IMR-90 (cell line): ENCODE results near the gene CES4A. TPM values are rescaled to one million over a fixed set of nuclear protein-coding genes. Genes with fewer than 3 reads are reported as not detected.

Experiments
- ATAC-seq: fragments of 200-7000 bp; cut with Tn5 transposase; 2 replicates; pipeline ENCODE4 v1.9.1; 2020; ENCODE audit warnings: low read depth, mild to moderate bottlenecking, moderate library complexity
- BruUV-seq: library from RNA; stranded (reverse); fragments of 400-500 nt; replicated peaks from 2 replicates; lab custom pipeline; 2021; lab: Mats Ljungman, UMichigan
- CTCF ChIA-PET: fragments of 300-600 bp; formaldehyde crosslinking; extraction: SDS; loops from one replicate; lab custom pipeline; 2021; ENCODE audit warnings: antibody characterized with exemption; lab: Yijun Ruan, JAX
- POLR2A ChIA-PET: fragments of 300-600 bp; sonication (Branson Sonifier 250); formaldehyde crosslinking; loops from one replicate; lab custom pipeline; 2022; ENCODE audit warnings: antibody characterized with exemption; ENCODE audit not compliant: unreplicated experiment; lab: Charles Lee
- DNase-seq: peaks from one replicate; pipeline ENCODE4 v3.0.0; 2013
- H2AFZ ChIP-seq: replicated peaks from 2 replicates; pipeline ENCODE3; 2013; ENCODE audit warnings: low read length, mild to moderate bottlenecking; ENCODE audit not compliant: poor library complexity
- H2AK5ac ChIP-seq: 2 replicates; pipeline ENCODE4 v1.6.1; 2013; ENCODE audit warnings: low read depth, low read length, inconsistent platforms
- H2AK9ac ChIP-seq: replicated peaks from 2 replicates; pipeline ENCODE3; 2013; ENCODE audit warnings: mild to moderate bottlenecking, low read depth, low read length, moderate library complexity; ENCODE audit not compliant: poor library complexity
- H2BK120ac ChIP-seq: 2 replicates; pipeline ENCODE4 v1.6.1; 2013; ENCODE audit warnings: low read depth, low read length, inconsistent platforms
- H2BK15ac ChIP-seq: 3 replicates; pipeline ENCODE4 v1.6.1; 2013; ENCODE audit warnings: low read depth, low read length, inconsistent platforms
- H2BK20ac ChIP-seq: 2 replicates; pipeline ENCODE4 v1.6.1; 2013; ENCODE audit warnings: low read depth, mild to moderate bottlenecking, inconsistent platforms, low read length, moderate library complexity
- H2BK5ac ChIP-seq: 2 replicates; pipeline ENCODE4 v1.6.1; 2013; ENCODE audit warnings: mild to moderate bottlenecking, low read depth, low read length, inconsistent platforms; ENCODE audit not compliant: poor library complexity, severe bottlenecking
- H3K14ac ChIP-seq: replicated peaks from 2 replicates; pipeline ENCODE4 v1.6.1; 2013; ENCODE audit warnings: low read depth, low read length, inconsistent platforms
- H3K18ac ChIP-seq: 2 replicates; pipeline ENCODE4 v1.6.1; 2013; ENCODE audit warnings: low read depth, low read length, control low read depth
- H3K23ac ChIP-seq: 2 replicates; pipeline ENCODE4 v1.6.1; 2013; ENCODE audit warnings: low read depth, low read length, inconsistent platforms
- H3K27ac ChIP-seq: 2 replicates; pipeline ENCODE4 v1.5.1; 2013; ENCODE audit warnings: mild to moderate bottlenecking, control low read depth, low read length; ENCODE audit not compliant: insufficient read depth
- H3K27me3 ChIP-seq: 2 replicates; pipeline ENCODE4 v1.6.1; 2013; ENCODE audit warnings: low read length; ENCODE audit not compliant: control insufficient read depth, insufficient read depth
- H3K36me3 ChIP-seq: 2 replicates; pipeline ENCODE4 v1.6.1; 2013; ENCODE audit warnings: low read length, mixed read lengths; ENCODE audit not compliant: control insufficient read depth, insufficient read depth
- H3K4ac ChIP-seq: 2 replicates; pipeline ENCODE4 v1.6.1; 2013; ENCODE audit warnings: low read depth, low read length, inconsistent platforms
- H3K4me1 ChIP-seq: 2 replicates; pipeline ENCODE4 v1.6.1; 2013; ENCODE audit warnings: low read length, mixed read lengths; ENCODE audit not compliant: control insufficient read depth, insufficient read depth
- H3K4me2 ChIP-seq: 2 replicates; pipeline ENCODE4 v1.6.1; 2013; ENCODE audit warnings: low read depth, mild to moderate bottlenecking, control low read depth, low read length, moderate library complexity
- H3K4me3 ChIP-seq: 2 replicates; pipeline ENCODE4 v1.5.1; 2013; ENCODE audit warnings: low read depth, mild to moderate bottlenecking, control low read depth, low read length, moderate library complexity; ENCODE audit not compliant: insufficient read depth
- H3K56ac ChIP-seq: 2 replicates; pipeline ENCODE4 v1.6.1; 2013; ENCODE audit warnings: low read length, inconsistent platforms; ENCODE audit not compliant: insufficient read depth; ENCODE audit errors: extremely low read depth
- H3K79me1 ChIP-seq, 2 experiments: 2 replicates each; pipeline ENCODE4 v1.6.1; 2013; ENCODE audit warnings: low read length in 2 of 2, inconsistent platforms in 1 of 2, low read depth in 1 of 2
- H3K9ac ChIP-seq: 2 replicates; pipeline ENCODE4 v1.6.1; 2013; ENCODE audit warnings: low read depth, low read length, control low read depth
- H3K9me1 ChIP-seq: 2 replicates; pipeline ENCODE4 v1.6.1; 2013; ENCODE audit warnings: low read length, inconsistent platforms; ENCODE audit not compliant: insufficient read depth
- H3K9me3 ChIP-seq: 2 replicates; pipeline ENCODE4 v1.6.1; 2013; ENCODE audit warnings: low read length; ENCODE audit not compliant: control insufficient read depth, insufficient read depth
- H4K20me1 ChIP-seq: 2 replicates; pipeline ENCODE4 v1.6.1; 2013; ENCODE audit warnings: low read length, inconsistent platforms; ENCODE audit not compliant: insufficient read depth
- H4K5ac ChIP-seq: 2 replicates; pipeline ENCODE4 v1.6.1; 2013; ENCODE audit warnings: mild to moderate bottlenecking, low read depth, low read length, control low read depth
- H4K8ac ChIP-seq, 2 experiments: 2 replicates each; pipeline ENCODE4 v1.6.1; 2013; ENCODE audit warnings: low read depth in 2 of 2, low read length in 2 of 2, control low read depth in 1 of 2, inconsistent platforms in 1 of 2
- H4K91ac ChIP-seq: 2 replicates; pipeline ENCODE4 v1.6.1; 2013; ENCODE audit warnings: low read depth, low read length, inconsistent platforms; ENCODE audit not compliant: insufficient read depth
- CHD1 ChIP-seq: IDR thresholded peaks from 2 replicates; pipeline ENCODE4 v1.6.1; 2012; ENCODE audit warnings: low read depth, low read length, improper control_type of control experiment
- MAFK ChIP-seq: IDR thresholded peaks from 2 replicates; pipeline ENCODE4 v1.6.1; 2012; ENCODE audit warnings: low read depth, low read length, improper control_type of control experiment
- MAZ ChIP-seq: IDR thresholded peaks from 2 replicates; pipeline ENCODE4 v1.6.1; 2012; ENCODE audit warnings: low read depth, mild to moderate bottlenecking, low read length, improper control_type of control experiment, moderate library complexity, borderline replicate concordance
- MXI1 ChIP-seq: IDR thresholded peaks from 2 replicates; pipeline ENCODE4 v1.6.1; 2012; ENCODE audit warnings: low read depth, mild to moderate bottlenecking, low read length, moderate library complexity, borderline replicate concordance
- NFE2L2 ChIP-seq: fragments of 150-350 bp; IDR thresholded peaks from 2 replicates; pipeline ENCODE4 v1.6.1; 2016; ENCODE audit warnings: low read depth, mild to moderate bottlenecking, low read length
- RAD21 ChIP-seq: IDR thresholded peaks from 2 replicates; pipeline ENCODE4 v1.6.1; 2012; ENCODE audit warnings: low read length, improper control_type of control experiment
- RCOR1 ChIP-seq: IDR thresholded peaks from 2 replicates; pipeline ENCODE4 v1.6.1; 2012; ENCODE audit warnings: mild to moderate bottlenecking, low read length, improper control_type of control experiment; ENCODE audit not compliant: insufficient replicate concordance
- SMC3 ChIP-seq: fragments of 150-350 bp; IDR thresholded peaks from 2 replicates; pipeline ENCODE4 v1.6.1; 2016; ENCODE audit warnings: low read depth, mild to moderate bottlenecking, antibody characterized with exemption, low read length, moderate library complexity
- WGBS, 2 experiments: methylation state at CpG; one replicate each; pipeline versions ENCODE4 v1.1.5 to v1.1.7; 2013; ENCODE audit warnings: missing lambda C conversion rate in 2 of 2; ENCODE audit not compliant: insufficient read length in 1 of 2; ENCODE audit errors: extremely low coverage in 2 of 2; 5-methylcytosine and 5-hydroxymethylcytosine counted together
- dilution Hi-C: fragments of 300-500 bp; cut with HindIII; formaldehyde crosslinking; loops from one replicate; pipeline ENCODE4 v1.14.3; 2018; ENCODE audit warnings: low sequenced_read_pairs; ENCODE audit not compliant: unreplicated experiment
- in situ Hi-C: fragments of 300-500 bp; cut with MboI; formaldehyde crosslinking; loops from 3 replicates; pipeline ENCODE4 v1.14.3; 2019; ENCODE audit warnings: low sequenced_read_pairs, inconsistent platforms, mixed read lengths
- intact Hi-C: fragments of 100-400 bp; cut with micrococcal nuclease; formaldehyde crosslinking; loops from 2 replicates; pipeline ENCODE4 v1.10.0; 2022
- polyA plus RNA-seq, 3 experiments: library from polyadenylated mRNA; depleted of rRNA; stranded (reverse); fragments of >200 nt; gene quantifications; 2 replicates each; pipeline ENCODE4 v1.2.3, GENCODE V29; 2012; ENCODE audit warnings: low replicate concordance in 1 of 3
- total RNA-seq: library from RNA; depleted of rRNA; stranded (reverse); fragments of >200 nt; gene quantifications from 2 replicates; pipeline ENCODE4 v1.2.3, GENCODE V29; 2012
- TF ChIP-seq, protein P1 (sequence below): fragments of 150-350 bp; IDR thresholded peaks from 2 replicates; pipeline ENCODE4 v1.6.1; 2016; ENCODE audit warnings: low read depth, mild to moderate bottlenecking, low read length, moderate library complexity, borderline replicate concordance
- TF ChIP-seq, protein P2 (sequence below): conservative IDR thresholded peaks from 2 replicates; pipeline ENCODE4 v1.5.1; 2012; ENCODE audit warnings: mild to moderate bottlenecking, low read depth, low read length, improper control_type of control experiment

Gene CES4A
- total and polyA plus RNA-seq, 2 of the 4 experiments (the other 2 are of a cell fraction) = 0.72 to 4.7 TPM

GRCh38 chr16:67028167-67028695, 39.8 kb downstream of the CES4A start:
- Histone ChIP-seq H2BK15ac (peak overlapping the region; percentile 17; the same call in 1 of the 3 replicates), H4K8ac (peak overlapping the region; percentile 96 to 99), H3K9me1 (peaks cover 6% of the 10 kb centered on the region; the same call in 1 of the 2 replicates), H3K56ac (peak overlapping the region; percentile 93), H3K9me3 (no peaks in the 10 kb centered on the region), H2BK120ac (peak overlapping the region; percentile 81), H3K4me3 (peak overlapping the region; percentile 80), H3K14ac (peak overlapping the region; percentile 99), H3K27me3 (no peaks in the 10 kb centered on the region), H3K18ac (peak overlapping the region; percentile 92), H3K36me3 (peaks cover 5% of the 10 kb centered on the region), H3K23ac (peak overlapping the region; percentile 88), H3K4me2 (peak overlapping the region; percentile 86), H4K5ac (peak overlapping the region; percentile 99), H3K4me1 (peaks cover 5% of the 10 kb centered on the region), H2AFZ (peak overlapping the region; percentile 96), H3K9ac (peak overlapping the region; percentile 99), H2AK5ac (peak overlapping the region; percentile 50), H4K20me1 (peaks cover 27% of the 10 kb centered on the region), H4K91ac (peak overlapping the region; percentile 92), H3K79me1 (peaks cover 5 to 19% of the 10 kb centered on the region in 2 experiments; a peak in 3 of 4 replicates), H2BK5ac (peak overlapping the region; percentile 96), H2BK20ac (peak overlapping the region; percentile 35; the same call in 1 of the 2 replicates), H3K4ac (peak overlapping the region; percentile 98), H2AK9ac (peak overlapping the region; percentile 78), H3K27ac (peak overlapping the region; percentile 99)
- ChIA-PET CTCF (interaction anchor here (0.6 to 1.4 kb wide), 4 partner anchors 10 to 127 kb away, joined by 3 to 5 read pairs (median 3); no protein-coding TSS in a partner anchor), POLR2A (interaction anchor here (0.6 to 1.0 kb wide), 2 partner anchors 9 to 127 kb away, joined by 4 read pairs; no protein-coding TSS in a partner anchor)
- dilution Hi-C loops (no loop called here), intact Hi-C loops (no loop called here), in situ Hi-C loops (no loop called here)
- no CpG with 5 or more reads among the region's 10 CpGs for WGBS, 2 experiments
- TF ChIP-seq MXI1 = no peak
- no peak for TF ChIP-seq CHD1
- TF ChIP-seq, protein P1, sequence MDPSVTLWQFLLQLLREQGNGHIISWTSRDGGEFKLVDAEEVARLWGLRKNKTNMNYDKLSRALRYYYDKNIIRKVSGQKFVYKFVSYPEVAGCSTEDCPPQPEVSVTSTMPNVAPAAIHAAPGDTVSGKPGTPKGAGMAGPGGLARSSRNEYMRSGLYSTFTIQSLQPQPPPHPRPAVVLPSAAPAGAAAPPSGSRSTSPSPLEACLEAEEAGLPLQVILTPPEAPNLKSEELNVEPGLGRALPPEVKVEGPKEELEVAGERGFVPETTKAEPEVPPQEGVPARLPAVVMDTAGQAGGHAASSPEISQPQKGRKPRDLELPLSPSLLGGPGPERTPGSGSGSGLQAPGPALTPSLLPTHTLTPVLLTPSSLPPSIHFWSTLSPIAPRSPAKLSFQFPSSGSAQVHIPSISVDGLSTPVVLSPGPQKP = no peak
- no peak for TF ChIP-seq MAFK
- no peak for TF ChIP-seq MAZ
- TF ChIP-seq RCOR1 = no peak
- TF ChIP-seq, protein P2, sequence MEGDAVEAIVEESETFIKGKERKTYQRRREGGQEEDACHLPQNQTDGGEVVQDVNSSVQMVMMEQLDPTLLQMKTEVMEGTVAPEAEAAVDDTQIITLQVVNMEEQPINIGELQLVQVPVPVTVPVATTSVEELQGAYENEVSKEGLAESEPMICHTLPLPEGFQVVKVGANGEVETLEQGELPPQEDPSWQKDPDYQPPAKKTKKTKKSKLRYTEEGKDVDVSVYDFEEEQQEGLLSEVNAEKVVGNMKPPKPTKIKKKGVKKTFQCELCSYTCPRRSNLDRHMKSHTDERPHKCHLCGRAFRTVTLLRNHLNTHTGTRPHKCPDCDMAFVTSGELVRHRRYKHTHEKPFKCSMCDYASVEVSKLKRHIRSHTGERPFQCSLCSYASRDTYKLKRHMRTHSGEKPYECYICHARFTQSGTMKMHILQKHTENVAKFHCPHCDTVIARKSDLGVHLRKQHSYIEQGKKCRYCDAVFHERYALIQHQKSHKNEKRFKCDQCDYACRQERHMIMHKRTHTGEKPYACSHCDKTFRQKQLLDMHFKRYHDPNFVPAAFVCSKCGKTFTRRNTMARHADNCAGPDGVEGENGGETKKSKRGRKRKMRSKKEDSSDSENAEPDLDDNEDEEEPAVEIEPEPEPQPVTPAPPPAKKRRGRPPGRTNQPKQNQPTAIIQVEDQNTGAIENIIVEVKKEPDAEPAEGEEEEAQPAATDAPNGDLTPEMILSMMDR = no peak
- TF ChIP-seq NFE2L2 = no peak
- TF ChIP-seq RAD21 = no peak
- TF ChIP-seq SMC3 = no peak
- BruUV-seq = no TSS peak
- DNase-seq (no peak), ATAC-seq (peak; percentile 3)
